Renal pelvis (tissue), 12 donors: ENCODE results near the gene OR1L4. TPM values are rescaled to one million over a fixed set of nuclear protein-coding genes. Genes with fewer than 3 reads are reported as not detected.

Experiments used
- DNase-seq: peaks from one replicate; pipeline ENCODE4 v3.0.0-alpha.2; 2013
- long read RNA-seq, 16 experiments: transcript quantifications; one replicate each; lab custom pipeline, GENCODE V29; 2026
- polyA plus RNA-seq, 3 donors: library from polyadenylated mRNA; unstranded; fragments of 120-200 nt; gene quantifications; one replicate each; pipeline ENCODE4 v1.2.1, GENCODE V29; 2013; ENCODE audit not compliant: insufficient read length in 3 of 3

Gene OR1L4, protein sequence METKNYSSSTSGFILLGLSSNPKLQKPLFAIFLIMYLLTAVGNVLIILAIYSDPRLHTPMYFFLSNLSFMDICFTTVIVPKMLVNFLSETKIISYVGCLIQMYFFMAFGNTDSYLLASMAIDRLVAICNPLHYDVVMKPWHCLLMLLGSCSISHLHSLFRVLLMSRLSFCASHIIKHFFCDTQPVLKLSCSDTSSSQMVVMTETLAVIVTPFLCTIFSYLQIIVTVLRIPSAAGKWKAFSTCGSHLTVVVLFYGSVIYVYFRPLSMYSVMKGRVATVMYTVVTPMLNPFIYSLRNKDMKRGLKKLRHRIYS
- polyA plus RNA-seq: not detected
- long read RNA-seq, donor 1: 0 reads
- long read RNA-seq, donor 2: 0 reads
- long read RNA-seq, donor 3: 0 reads
- long read RNA-seq, donor 4: 0 reads
- long read RNA-seq, donor 5: 0 reads
- long read RNA-seq, donor 6: 0 reads
- long read RNA-seq, donor 7: 0 reads
- long read RNA-seq, donor 8: 0 reads
- long read RNA-seq, donor 9: 0 reads
- long read RNA-seq, donor 10: 0 reads
- long read RNA-seq, donor 11: 0 reads
- long read RNA-seq, donor 12: 0 reads
- long read RNA-seq, donor 13: 0 reads
- long read RNA-seq, donor 14: 0 reads
- long read RNA-seq, donor 15: 0 reads
- long read RNA-seq, donor 16: 0 reads

DNA sequence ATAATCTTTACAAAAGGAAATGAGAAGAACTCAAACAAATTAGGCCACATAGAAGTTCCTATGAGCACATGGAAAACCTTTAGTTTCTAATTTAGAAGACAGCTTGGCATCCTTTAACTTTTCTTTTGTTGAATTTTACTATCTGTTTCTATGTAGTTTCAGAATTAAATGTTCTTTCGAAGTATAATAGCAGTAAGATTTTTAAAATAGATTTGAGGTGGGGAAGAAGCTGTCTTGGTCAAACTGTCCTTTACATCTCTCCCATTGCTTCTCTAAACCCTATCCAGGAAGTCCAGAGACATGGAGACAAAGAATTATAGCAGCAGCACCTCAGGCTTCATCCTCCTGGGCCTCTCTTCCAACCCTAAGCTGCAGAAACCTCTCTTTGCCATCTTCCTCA, at the start of gene OR1L4:
Gene OR1L4, plus strand, starts transcription at position 301 of the 400 bp plus-strand sequence. Its CDS starts 0 bp downstream, at position 301.
- DNase-seq: no peak

DNA sequence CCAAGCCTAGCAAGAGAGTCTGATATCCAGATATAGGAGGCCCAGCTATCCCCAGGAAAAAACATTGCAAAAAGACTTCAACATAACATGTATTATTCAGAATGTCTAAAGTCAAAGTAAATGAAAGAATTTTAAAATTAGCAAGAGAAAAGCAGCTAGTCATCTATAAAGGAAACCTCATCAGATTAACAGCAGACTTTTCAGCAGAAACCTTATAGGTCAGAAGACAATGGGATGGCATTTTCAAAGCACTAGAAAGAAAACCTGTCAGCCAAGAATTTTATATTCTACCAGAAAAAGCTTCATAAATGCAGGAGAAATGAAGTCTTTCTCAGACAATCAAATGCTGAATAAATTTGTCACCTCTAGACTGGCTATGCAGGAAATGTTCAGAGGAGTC, 38.9 kb upstream of the OR1L4 start:
- DNase-seq: no peak

DNA sequence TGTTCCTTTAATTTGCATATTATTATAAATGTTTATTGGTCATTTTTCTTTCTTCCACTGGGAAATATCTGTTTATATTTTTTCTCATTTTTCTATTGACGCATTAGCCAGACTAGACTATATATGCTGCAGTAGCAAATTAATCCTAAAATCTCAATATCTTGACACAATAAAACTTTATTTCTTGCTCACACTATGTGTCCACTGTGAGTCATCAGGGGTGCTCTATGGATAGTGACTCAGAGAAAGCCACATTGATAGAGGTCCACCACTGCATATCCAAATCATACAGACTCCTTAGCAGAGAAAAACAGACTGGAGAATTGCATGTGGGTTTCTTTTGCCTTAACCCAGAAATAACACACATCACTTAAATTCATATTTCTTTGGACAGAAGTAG, 28.1 kb upstream of the OR1L4 start:
- no peak for DNase-seq

DNA sequence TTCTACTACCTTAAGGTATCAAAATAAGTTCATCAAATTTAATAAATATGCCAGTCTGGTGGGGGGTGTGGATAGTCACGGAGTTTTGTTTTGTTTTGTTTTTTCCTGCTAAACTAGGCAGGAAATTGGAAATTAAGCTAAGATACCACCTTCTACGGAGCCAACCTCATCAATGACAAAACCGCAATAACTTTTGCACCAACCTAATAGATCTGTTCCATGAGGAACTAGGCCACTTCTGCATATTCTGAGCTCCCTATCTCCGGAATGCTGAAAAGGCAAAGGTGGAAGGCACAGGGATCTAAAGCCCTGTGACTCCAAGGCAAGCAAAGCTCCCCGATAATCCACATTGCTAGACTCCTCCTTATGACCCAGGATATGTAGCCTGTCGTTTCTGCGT, 5.8 kb upstream of the OR1L4 start:
- no peak for DNase-seq

- DNase-seq: no peak
Observed at GRCh38 chr9:122719218-122719617, 4.6 kb upstream of the OR1L4 start.

DNA sequence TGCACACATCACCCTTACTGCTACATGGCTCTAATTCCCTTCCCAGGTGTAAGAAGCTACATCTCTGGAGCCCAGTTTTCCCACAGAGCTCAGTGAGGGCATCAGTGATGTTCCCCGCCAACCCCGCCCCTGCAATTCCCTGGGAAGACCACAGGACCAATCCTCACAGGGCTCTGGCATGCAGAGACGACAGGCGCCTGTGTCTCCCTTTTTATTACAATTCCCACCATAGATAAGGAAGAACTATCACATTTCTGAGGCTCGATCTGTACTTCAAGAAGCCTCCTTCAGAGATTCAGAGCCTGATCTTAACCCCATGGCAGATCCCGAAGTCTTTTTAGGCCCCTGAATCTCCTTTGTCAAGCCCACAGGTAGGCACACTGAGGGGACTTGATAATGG, 18.2 kb downstream of the OR1L4 start, which contains the start of gene OR1L6:
Gene OR1L6, plus strand, starts transcription at position 301 of the 400 bp plus-strand sequence. CDS start 7,545 bp downstream, outside the sequence.
- DNase-seq: no peak

GRCh38 chr9:122754825-122755224, 31.0 kb downstream of the OR1L4 start:
- DNase-seq: no peak

DNA sequence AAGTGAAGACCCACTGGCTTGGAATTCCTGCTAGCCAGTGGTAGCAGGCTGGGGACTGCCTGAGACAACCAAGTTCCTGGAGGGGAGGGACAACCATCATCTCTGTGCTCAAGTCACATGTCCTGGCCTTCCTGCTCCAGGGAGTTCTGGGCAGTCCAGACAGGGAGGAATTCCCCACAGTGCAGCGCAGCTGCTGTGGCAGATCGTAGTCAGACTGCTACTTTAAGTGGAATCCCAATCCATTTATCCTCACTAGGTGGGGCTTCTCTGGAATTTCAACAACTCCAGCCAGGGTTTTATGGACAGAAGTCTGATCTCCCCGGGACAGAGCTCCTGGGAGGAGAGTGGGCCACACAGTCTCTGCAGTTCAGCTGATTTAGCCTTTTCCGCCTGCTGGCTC, 44.0 kb downstream of the OR1L4 start:
- no peak for DNase-seq

Other genes starting within 250 kb of the OR1L4 start
- not detected for gene OR1J1, start 246.1 kb upstream of the OR1L4 start, polyA plus RNA-seq
- gene OR1J2, start 213.2 kb upstream of the OR1L4 start, polyA plus RNA-seq: not detected
- gene OR1J4, start 204.8 kb upstream of the OR1L4 start, polyA plus RNA-seq: not detected
- gene OR1N1, start 196.7 kb upstream of the OR1L4 start, polyA plus RNA-seq: not detected
- not detected for gene OR1N2, start 170.9 kb upstream of the OR1L4 start, polyA plus RNA-seq
- gene OR1L8, start 140.6 kb upstream of the OR1L4 start, polyA plus RNA-seq: under 1 TPM; 0.14 to 0.26 (median 0.25) TPM
- not detected for gene OR1Q1, start 109.3 kb upstream of the OR1L4 start, polyA plus RNA-seq
- not detected for gene OR1B1, start 66.4 kb upstream of the OR1L4 start, polyA plus RNA-seq
- not detected for gene OR1L1, start 62.3 kb upstream of the OR1L4 start, polyA plus RNA-seq
- not detected for gene OR1L3, start 48.9 kb upstream of the OR1L4 start, polyA plus RNA-seq
- gene OR1L6, start 18.3 kb downstream of the OR1L4 start, polyA plus RNA-seq: not detected
- not detected for gene OR5C1, start 64.9 kb downstream of the OR1L4 start, polyA plus RNA-seq
- not detected for gene OR1K1, start 76.1 kb downstream of the OR1L4 start, polyA plus RNA-seq
- 10 to 100 TPM; 32.7 to 32.9 (median 32.9) TPM for gene PDCL, start 104.6 kb downstream of the OR1L4 start, polyA plus RNA-seq
- gene RC3H2, start 181.4 kb downstream of the OR1L4 start, polyA plus RNA-seq: 10 to 100 TPM; 42.6 to 56.6 (median 46.9) TPM
- 10 to 100 TPM; 12.2 to 13.6 (median 13.6) TPM for gene ZBTB6, start 189.3 kb downstream of the OR1L4 start, polyA plus RNA-seq
- gene ZBTB26, start 207.5 kb downstream of the OR1L4 start, polyA plus RNA-seq: 10 to 100 TPM; 18.6 to 20.3 (median 20.0) TPM
- 10 to 100 TPM; 55.3 to 74.8 (median 67.2) TPM for gene RABGAP1, start 217.0 kb downstream of the OR1L4 start, polyA plus RNA-seq